ENCODE data around the gene CDC45.

- TF ChIP-seq GATA2 (IDR thresholded peaks at IDR 0.05; ENCODE audit: low read depth, low read length) (no peak), GATA3 (IDR thresholded peaks at IDR 0.05; ENCODE audit: low read depth, low read length) (no peak)
Measured at GRCh38 chr22:19501897-19502447, 22.3 kb downstream of the CDC45 start.

All from SH-SY5Y (cell line).